ENCODE results near the gene CNTN5.

The CNTN5 gene

DNA sequence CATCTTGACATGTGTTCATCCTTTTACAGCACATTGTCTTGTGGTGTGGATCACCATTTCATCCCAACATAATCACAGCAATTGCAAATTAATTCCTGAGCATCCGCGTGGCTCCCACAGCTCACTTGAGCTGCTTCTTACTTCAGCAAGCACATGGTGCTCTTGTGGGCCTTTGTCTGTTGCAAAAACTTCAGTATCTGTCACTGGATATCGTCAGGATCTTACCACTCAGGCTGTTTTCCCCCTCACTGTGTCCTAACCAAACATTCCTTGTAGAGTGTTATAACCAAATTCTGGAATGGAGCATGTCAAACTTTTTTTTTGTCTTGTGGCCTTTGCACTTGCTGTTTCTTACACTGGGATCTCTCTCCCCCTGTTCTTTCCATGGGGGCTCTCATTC, 983.2 kb downstream of the CNTN5 start:
- Histone ChIP-seq H3K27me3 (no peaks in the 10 kb centered on the region), H3K9me3 (no peaks in the 10 kb centered on the region), H3K36me3 (no peaks in the 10 kb centered on the region), H3K4me3 (ENCODE audit: low read depth, low read length) (no peak overlapping the region), H3K4me1 (no peaks in the 10 kb centered on the region)
- DNase-seq: no peak
- TF ChIP-seq CTCF (IDR thresholded peaks at IDR 0.05; ENCODE audit: low read depth, low read length): no peak

GRCh38 chr11:100004541-100004940, 983.8 kb downstream of the CNTN5 start:
- no peaks in the 10 kb centered on the region for H3K36me3 ChIP-seq
- no peaks in the 10 kb centered on the region for H3K9me3 ChIP-seq
- DNase-seq: no peak
- no peaks in the 10 kb centered on the region for H3K27me3 ChIP-seq
- H3K4me1 ChIP-seq: no peaks in the 10 kb centered on the region
- H3K4me3 ChIP-seq (ENCODE audit: low read depth, low read length): no peak overlapping the region
- TF ChIP-seq CTCF (IDR thresholded peaks at IDR 0.05; ENCODE audit: low read depth, low read length): no peak

GRCh38 chr11:100008417-100008816, 987.7 kb downstream of the CNTN5 start:
- no peak for DNase-seq
- no peak for TF ChIP-seq CTCF (IDR thresholded peaks at IDR 0.05; ENCODE audit: low read depth, low read length)
- Histone ChIP-seq H3K9me3 (no peaks in the 10 kb centered on the region), H3K4me3 (ENCODE audit: low read depth, low read length) (no peak overlapping the region), H3K36me3 (no peaks in the 10 kb centered on the region), H3K4me1 (no peaks in the 10 kb centered on the region), H3K27me3 (no peaks in the 10 kb centered on the region)

DNA sequence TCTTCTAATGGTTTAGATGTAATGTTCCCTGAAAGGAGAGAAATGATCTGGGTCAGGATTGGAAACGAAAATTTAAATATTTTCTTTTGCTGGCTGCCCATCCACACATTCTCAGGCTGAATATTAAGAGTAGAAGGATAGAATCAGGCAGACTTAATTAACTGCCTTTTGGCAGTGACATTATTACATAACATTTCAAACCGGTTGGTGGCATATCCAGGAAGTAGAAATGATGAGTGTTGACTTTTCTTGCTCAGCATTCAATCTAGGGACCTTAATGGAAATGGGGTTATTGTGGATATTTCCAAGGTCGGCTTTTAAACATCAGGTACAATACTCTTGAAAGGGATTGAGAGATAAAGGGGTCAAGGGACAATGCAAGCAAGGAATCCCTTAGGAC, 989.0 kb downstream of the CNTN5 start:
- H3K4me3 ChIP-seq (ENCODE audit: low read depth, low read length): no peak overlapping the region
- H3K36me3 ChIP-seq: no peaks in the 10 kb centered on the region
- no peaks in the 10 kb centered on the region for H3K9me3 ChIP-seq
- H3K4me1 ChIP-seq: no peaks in the 10 kb centered on the region
- no peak for DNase-seq
- no peaks in the 10 kb centered on the region for H3K27me3 ChIP-seq
- TF ChIP-seq CTCF (IDR thresholded peaks at IDR 0.05; ENCODE audit: low read depth, low read length): no peak

DNA sequence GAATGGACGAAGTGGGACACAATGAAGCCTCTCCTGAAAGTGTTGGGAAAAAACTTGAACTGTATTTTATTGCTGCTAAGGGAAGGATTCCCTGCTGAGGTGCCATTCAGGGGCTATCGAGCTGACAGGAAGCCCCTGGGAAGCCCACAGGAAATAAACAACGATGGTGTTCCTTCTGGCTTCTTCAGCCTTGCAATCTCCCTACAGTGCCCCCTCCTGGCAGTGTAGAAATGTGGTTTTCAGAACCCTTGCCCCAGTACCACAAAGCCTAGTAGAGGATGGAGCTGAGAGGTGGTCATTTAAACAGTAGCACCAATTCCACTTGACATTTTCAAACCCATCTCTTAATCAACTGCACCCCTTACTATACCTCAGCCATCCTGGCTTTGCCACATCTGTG, 989.6 kb downstream of the CNTN5 start:
- no peaks in the 10 kb centered on the region for H3K4me1 ChIP-seq

GRCh38 chr11:100011697-100012096, 990.9 kb downstream of the CNTN5 start:
- Histone ChIP-seq H3K9me3 (no peaks in the 10 kb centered on the region), H3K27me3 (no peaks in the 10 kb centered on the region), H3K4me1 (no peaks in the 10 kb centered on the region), H3K4me3 (ENCODE audit: low read depth, low read length) (no peak overlapping the region), H3K36me3 (no peaks in the 10 kb centered on the region)
- TF ChIP-seq CTCF (IDR thresholded peaks at IDR 0.05; ENCODE audit: low read depth, low read length): no peak
- no peak for DNase-seq

More for the DNA sequence above, 989.6 kb downstream of the CNTN5 start:
- peak; percentile 9 for DNase-seq
- no peaks in the 10 kb centered on the region for H3K36me3 ChIP-seq
- H3K27me3 ChIP-seq: no peaks in the 10 kb centered on the region
- 0 out of 2 replicates have a peak, but pooled peaks have one; percentile 17 for TF ChIP-seq CTCF (IDR thresholded peaks at IDR 0.05; ENCODE audit: low read depth, low read length)
- no peaks in the 10 kb centered on the region for H3K9me3 ChIP-seq
- H3K4me3 ChIP-seq (ENCODE audit: low read depth, low read length): no peak overlapping the region

Data from BE2C (cell line).